Panc1 (cell line): ENCODE measurements around the gene FSTL4. TPM values are rescaled to one million over a fixed set of nuclear protein-coding genes. Genes with fewer than 3 reads are reported as not detected.

Experiments
- ATAC-seq: fragments of 200-7000 bp; cut with Tn5 transposase; 2 replicates; pipeline ENCODE4 v1.9.1; 2020; ENCODE audit warnings: mild to moderate bottlenecking, moderate library complexity
- BruUV-seq: library from RNA; stranded (reverse); fragments of 400-500 nt; replicated peaks from 2 replicates; lab custom pipeline; 2021; lab: Mats Ljungman, UMichigan
- CTCF ChIA-PET: fragments of 300-600 bp; sonication (Branson Sonifier 250); formaldehyde crosslinking; loops from one replicate; lab custom pipeline; 2022; ENCODE audit warnings: antibody characterized with exemption; lab: Charles Lee
- POLR2A ChIA-PET: fragments of 300-600 bp; sonication (Branson Sonifier 250); formaldehyde crosslinking; loops from one replicate; lab custom pipeline; 2022; ENCODE audit warnings: antibody characterized with exemption; lab: Charles Lee
- DNase-seq: peaks from one replicate; pipeline ENCODE4 v3.0.0-alpha.2; 2010; ENCODE audit warnings: low read depth, low spot score
- H3K27ac ChIP-seq: 2 replicates; pipeline ENCODE4 v1.5.1; 2011; ENCODE audit warnings: mild to moderate bottlenecking, low read length, inconsistent platforms
- H3K27me3 ChIP-seq: fragments of 200-500 bp; sonication (Bioruptor generic); 2 replicates; pipeline ENCODE4 v1.6.0; 2014; ENCODE audit warnings: low read length, inconsistent platforms; ENCODE audit not compliant: control insufficient read depth, insufficient read depth
- H3K36me3 ChIP-seq: fragments of 200-500 bp; sonication (Bioruptor generic); 2 replicates; pipeline ENCODE4 v1.5.1; 2014; ENCODE audit warnings: inconsistent platforms, mild to moderate bottlenecking, low read length, moderate library complexity; ENCODE audit not compliant: control insufficient read depth, insufficient read depth
- H3K4me1 ChIP-seq: 2 replicates; pipeline ENCODE4 v1.5.1; 2011; ENCODE audit warnings: inconsistent platforms, mild to moderate bottlenecking, low read length, moderate library complexity; ENCODE audit not compliant: control insufficient read depth, insufficient read depth
- H3K4me3 ChIP-seq, 2 experiments: 2 replicates each; pipeline ENCODE4 v1.5.1; 2011 to 2012; ENCODE audit warnings: low read depth in 2 of 2, low read length in 2 of 2, mild to moderate bottlenecking in 2 of 2, inconsistent platforms in 1 of 2, moderate library complexity in 1 of 2
- H3K9me3 ChIP-seq: fragments of 200-500 bp; sonication (Bioruptor generic); 2 replicates; pipeline ENCODE4 v1.5.1; 2014; ENCODE audit warnings: low read depth, mild to moderate bottlenecking, inconsistent platforms, low read length, moderate library complexity; ENCODE audit not compliant: control insufficient read depth, insufficient read depth
- POLR2AphosphoS5 ChIP-seq: IDR thresholded peaks from 2 replicates; pipeline ENCODE4 v1.6.1; 2012; ENCODE audit warnings: mild to moderate bottlenecking, low read depth, low read length, moderate library complexity
- SIN3A ChIP-seq: IDR thresholded peaks from 2 replicates; pipeline ENCODE4 v1.6.1; 2012; ENCODE audit warnings: low read depth, mild to moderate bottlenecking, low read length, moderate library complexity, borderline replicate concordance; ENCODE audit not compliant: insufficient read depth
- TCF7L2 ChIP-seq: IDR thresholded peaks from 2 replicates; pipeline ENCODE4 v1.6.1; 2011; ENCODE audit warnings: mild to moderate bottlenecking, low read depth, low read length, inconsistent platforms
- in situ Hi-C: cut with HindIII; loops from 2 replicates; pipeline ENCODE4 v1.10.0; 2016; ENCODE audit warnings: low sequenced_read_pairs, low pct_unique_long_range_greater_than_20kb
- intact Hi-C: fragments of 100-400 bp; cut with micrococcal nuclease; formaldehyde crosslinking; loops from one replicate; pipeline ENCODE4 v1.10.0; 2022; ENCODE audit not compliant: unreplicated experiment
- total RNA-seq: library from RNA; stranded (reverse); gene quantifications from one replicate; pipeline ENCODE4 v1.2.1, GENCODE V29; 2021; ENCODE audit not compliant: unreplicated experiment
- TF ChIP-seq, protein P1 (sequence below), 2 experiments: IDR thresholded peaks; 2 replicates each; pipeline ENCODE4 v1.6.1; 2011 to 2012; ENCODE audit warnings: low read depth in 2 of 2, control low read depth in 1 of 2, low read length in 1 of 2, mild to moderate bottlenecking in 1 of 2, moderate library complexity in 1 of 2; ENCODE audit not compliant: insufficient read depth in 1 of 2
- TF ChIP-seq, protein P2 (sequence below): fragments of 450-650 bp; IDR thresholded peaks from 2 replicates; pipeline ENCODE4 v1.5.1; 2017; ENCODE audit warnings: mild to moderate bottlenecking

Gene FSTL4
- total RNA-seq, 1 experiment from 2014 or later = 0.18 TPM

- ChIA-PET CTCF (no interaction called here), POLR2A (no interaction called here)
- BruUV-seq = no TSS peak
- Histone ChIP-seq H3K9me3 (no peaks in the 10 kb centered on the region), H3K27me3 (peaks cover 34% of the 10 kb centered on the region), H3K4me3 (no peak overlapping the region), H3K4me1 (no peaks in the 10 kb centered on the region), H3K36me3 (no peaks in the 10 kb centered on the region), H3K27ac (no peak overlapping the region)
- TF ChIP-seq, protein P1, sequence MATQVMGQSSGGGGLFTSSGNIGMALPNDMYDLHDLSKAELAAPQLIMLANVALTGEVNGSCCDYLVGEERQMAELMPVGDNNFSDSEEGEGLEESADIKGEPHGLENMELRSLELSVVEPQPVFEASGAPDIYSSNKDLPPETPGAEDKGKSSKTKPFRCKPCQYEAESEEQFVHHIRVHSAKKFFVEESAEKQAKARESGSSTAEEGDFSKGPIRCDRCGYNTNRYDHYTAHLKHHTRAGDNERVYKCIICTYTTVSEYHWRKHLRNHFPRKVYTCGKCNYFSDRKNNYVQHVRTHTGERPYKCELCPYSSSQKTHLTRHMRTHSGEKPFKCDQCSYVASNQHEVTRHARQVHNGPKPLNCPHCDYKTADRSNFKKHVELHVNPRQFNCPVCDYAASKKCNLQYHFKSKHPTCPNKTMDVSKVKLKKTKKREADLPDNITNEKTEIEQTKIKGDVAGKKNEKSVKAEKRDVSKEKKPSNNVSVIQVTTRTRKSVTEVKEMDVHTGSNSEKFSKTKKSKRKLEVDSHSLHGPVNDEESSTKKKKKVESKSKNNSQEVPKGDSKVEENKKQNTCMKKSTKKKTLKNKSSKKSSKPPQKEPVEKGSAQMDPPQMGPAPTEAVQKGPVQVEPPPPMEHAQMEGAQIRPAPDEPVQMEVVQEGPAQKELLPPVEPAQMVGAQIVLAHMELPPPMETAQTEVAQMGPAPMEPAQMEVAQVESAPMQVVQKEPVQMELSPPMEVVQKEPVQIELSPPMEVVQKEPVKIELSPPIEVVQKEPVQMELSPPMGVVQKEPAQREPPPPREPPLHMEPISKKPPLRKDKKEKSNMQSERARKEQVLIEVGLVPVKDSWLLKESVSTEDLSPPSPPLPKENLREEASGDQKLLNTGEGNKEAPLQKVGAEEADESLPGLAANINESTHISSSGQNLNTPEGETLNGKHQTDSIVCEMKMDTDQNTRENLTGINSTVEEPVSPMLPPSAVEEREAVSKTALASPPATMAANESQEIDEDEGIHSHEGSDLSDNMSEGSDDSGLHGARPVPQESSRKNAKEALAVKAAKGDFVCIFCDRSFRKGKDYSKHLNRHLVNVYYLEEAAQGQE (IDR thresholded peaks at IDR 0.05; ENCODE audit: insufficient read depth in 1 of 2, low read depth in 2 of 2, low read length in 1 of 2) = peak; percentile 26 to 42; a peak in 1 of 4 replicates
- TF ChIP-seq TCF7L2 = no peak
- ATAC-seq = no peak
- in situ Hi-C loops = no loop called here
- intact Hi-C loops = no loop called here
- no peak for DNase-seq
These were observed 91.2 kb downstream of the FSTL4 start for GRCh38 chr5:133520991-133521706.

DNA sequence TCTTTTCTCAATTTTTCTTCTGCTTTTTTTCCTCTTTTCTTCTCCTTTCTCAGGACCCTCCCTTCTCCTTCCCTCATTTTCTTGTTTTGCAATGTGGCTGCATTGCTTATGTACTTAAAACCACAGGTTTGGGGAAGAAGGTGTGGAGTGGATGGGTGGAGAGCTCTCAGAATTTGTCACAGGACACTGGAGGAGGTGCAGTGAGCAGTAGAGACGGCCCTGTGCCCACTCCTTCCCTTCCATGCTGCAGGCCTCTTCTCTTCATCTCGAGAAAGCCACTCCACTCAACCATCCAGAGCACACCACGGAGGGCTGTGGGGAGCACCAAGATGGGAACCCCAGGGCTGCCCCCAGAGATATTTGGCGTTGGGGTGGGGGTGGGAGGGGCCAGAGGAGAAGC lies 92.3 kb downstream of the FSTL4 start:
- DNase-seq (no peak), ATAC-seq (no peak)
- H3K27ac ChIP-seq = no peak overlapping the region
- intact Hi-C loops = no loop called here
- TF ChIP-seq, protein P1 (IDR thresholded peaks at IDR 0.05; ENCODE audit: insufficient read depth in 1 of 2, low read depth in 2 of 2, low read length in 1 of 2) = no peak
- no peak for TF ChIP-seq SIN3A
- TF ChIP-seq, protein P2, sequence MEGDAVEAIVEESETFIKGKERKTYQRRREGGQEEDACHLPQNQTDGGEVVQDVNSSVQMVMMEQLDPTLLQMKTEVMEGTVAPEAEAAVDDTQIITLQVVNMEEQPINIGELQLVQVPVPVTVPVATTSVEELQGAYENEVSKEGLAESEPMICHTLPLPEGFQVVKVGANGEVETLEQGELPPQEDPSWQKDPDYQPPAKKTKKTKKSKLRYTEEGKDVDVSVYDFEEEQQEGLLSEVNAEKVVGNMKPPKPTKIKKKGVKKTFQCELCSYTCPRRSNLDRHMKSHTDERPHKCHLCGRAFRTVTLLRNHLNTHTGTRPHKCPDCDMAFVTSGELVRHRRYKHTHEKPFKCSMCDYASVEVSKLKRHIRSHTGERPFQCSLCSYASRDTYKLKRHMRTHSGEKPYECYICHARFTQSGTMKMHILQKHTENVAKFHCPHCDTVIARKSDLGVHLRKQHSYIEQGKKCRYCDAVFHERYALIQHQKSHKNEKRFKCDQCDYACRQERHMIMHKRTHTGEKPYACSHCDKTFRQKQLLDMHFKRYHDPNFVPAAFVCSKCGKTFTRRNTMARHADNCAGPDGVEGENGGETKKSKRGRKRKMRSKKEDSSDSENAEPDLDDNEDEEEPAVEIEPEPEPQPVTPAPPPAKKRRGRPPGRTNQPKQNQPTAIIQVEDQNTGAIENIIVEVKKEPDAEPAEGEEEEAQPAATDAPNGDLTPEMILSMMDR = no peak
- TF ChIP-seq TCF7L2 = no peak
- TF ChIP-seq POLR2AphosphoS5 = no peak
- H3K9me3 ChIP-seq = no peaks in the 10 kb centered on the region
- in situ Hi-C loops = no loop called here
- POLR2A ChIA-PET = no interaction called here
- CTCF ChIA-PET = no interaction called here
- H3K36me3 ChIP-seq = no peaks in the 10 kb centered on the region
- BruUV-seq = no TSS peak
- H3K4me1 ChIP-seq = no peaks in the 10 kb centered on the region
- H3K4me3 ChIP-seq = no peak overlapping the region
- peaks cover 37% of the 10 kb centered on the region for H3K27me3 ChIP-seq
